Body of pancreas (tissue), 4 donors: ENCODE measurements around the gene GOLPH3L.
"Not testable (repeated sequence)": the region's sequence is repeated elsewhere in the genome, so short reads cannot be mapped to it uniquely, and the experiment has no call there.

Experiments
- CTCF ChIP-seq, 7 experiments: fragments of 450-650 bp in 4 of 7; fragments of 200-600 bp in 3 of 7; sonication (generic) in 3 of 7; IDR thresholded peaks; one replicate each; pipeline ENCODE4 v1.5.1; 2016 to 2019; ENCODE audit warnings: antibody characterized with exemption in 7 of 7
- POLR2A ChIP-seq, 3 donors: fragments of 450-650 bp; IDR thresholded peaks; one replicate each; pipeline ENCODE4 v1.6.1; 2016; ENCODE audit warnings: antibody characterized with exemption in 3 of 3, mild to moderate bottlenecking in 2 of 3

- not testable (repeated sequence) for TF ChIP-seq CTCF, POLR2A (IDR thresholded peaks at IDR 0.05)
Observed at GRCh38 chr1:150641126-150641815, 55.7 kb downstream of the GOLPH3L start.
